SU-DHL-6 (cell line): ENCODE data around the gene C11orf54.
A peak's percentile ranks its signal among the peaks of the same experiment; 100 is the strongest.

ENCODE experiments used
- H2AFZ ChIP-seq: fragments of 200-600 bp; sonication (generic); 2 replicates; pipeline ENCODE4 v1.6.1; 2014; ENCODE audit warnings: low read depth, mild to moderate bottlenecking, moderate library complexity, mixed read lengths, antibody characterized with exemption, low read length; ENCODE audit not compliant: severe bottlenecking
- H3F3A ChIP-seq: fragments of 200-600 bp; shearing (Covaris generic); 2 replicates; pipeline ENCODE4 v1.6.0; 2016; ENCODE audit warnings: antibody characterized with exemption, mild to moderate bottlenecking; ENCODE audit not compliant: insufficient read depth
- H3K27ac ChIP-seq: fragments of 200-600 bp; sonication (generic); 2 replicates; pipeline ENCODE4 v1.5.1; 2016; ENCODE audit warnings: low read depth, mild to moderate bottlenecking, low read length, moderate library complexity, mixed read lengths
- H3K27me3 ChIP-seq: fragments of 200-600 bp; sonication (generic), shearing (Covaris generic); 2 replicates; pipeline ENCODE4 v1.6.0; 2014; ENCODE audit warnings: mild to moderate bottlenecking, low read length
- H3K36me3 ChIP-seq: fragments of 200-600 bp; sonication (generic); 2 replicates; pipeline ENCODE4 v1.6.1; 2014; ENCODE audit warnings: mild to moderate bottlenecking, low read length, mixed read lengths
- H3K4me2 ChIP-seq: fragments of 300-600, 200-600 bp; shearing (Covaris generic), sonication (generic); 2 replicates; pipeline ENCODE4 v1.6.0; 2014; ENCODE audit warnings: low read length, low read depth, mild to moderate bottlenecking; ENCODE audit not compliant: poor library complexity, severe bottlenecking
- H3K4me3 ChIP-seq: fragments of 200-600 bp; sonication (generic); 2 replicates; pipeline ENCODE4 v1.5.1; 2014; ENCODE audit warnings: antibody characterized with exemption, low read length, mild to moderate bottlenecking, mixed read lengths; ENCODE audit not compliant: insufficient read depth, poor library complexity, severe bottlenecking
- H3K79me2 ChIP-seq: fragments of 200-600 bp; sonication (generic); 2 replicates; pipeline ENCODE4 v1.6.1; 2014; ENCODE audit warnings: mild to moderate bottlenecking, low read length, moderate library complexity; ENCODE audit not compliant: insufficient read depth
- H3K9ac ChIP-seq: fragments of 200-600 bp; sonication (generic); 2 replicates; pipeline ENCODE4 v1.7.0; 2014; ENCODE audit warnings: mild to moderate bottlenecking, low read length
- H3K9me2 ChIP-seq: fragments of 200-600 bp; sonication (generic); replicated peaks from 2 replicates; pipeline ENCODE4 v1.6.1; 2014; ENCODE audit warnings: low read length; ENCODE audit not compliant: insufficient read depth
- H3K9me3 ChIP-seq: fragments of 200-600 bp; sonication (generic); 2 replicates; pipeline ENCODE4 v1.6.1; 2014; ENCODE audit warnings: low read length, mixed read lengths; ENCODE audit not compliant: insufficient read depth
- H4K20me1 ChIP-seq: fragments of 200-600 bp; sonication (generic); 2 replicates; pipeline ENCODE4 v1.6.1; 2014; ENCODE audit warnings: low read depth, mild to moderate bottlenecking, antibody characterized with exemption, low read length, moderate library complexity, mixed read lengths
- CTCF ChIP-seq: fragments of 200-600 bp; sonication (generic); IDR thresholded peaks from one replicate; pipeline ENCODE4 v1.5.1; 2017; ENCODE audit warnings: antibody characterized with exemption, mild to moderate bottlenecking, low read length, moderate library complexity; ENCODE audit not compliant: insufficient read depth, poor library complexity, severe bottlenecking
- EZH2phosphoT487 ChIP-seq: fragments of 200-600 bp; sonication (generic), shearing (Covaris generic); conservative IDR thresholded peaks from 2 replicates; pipeline ENCODE4 v1.6.1; 2018; ENCODE audit warnings: mild to moderate bottlenecking, antibody characterized with exemption, low read length, moderate library complexity, mixed read lengths

The C11orf54 gene

GRCh38 chr11:93718057-93718563 is 23.4 kb upstream of the C11orf54 start:
- Histone ChIP-seq H3K79me2 (peaks cover 4% of the 10 kb centered on the region; the same call in 1 of the 2 replicates), H3F3A (peaks cover 6% of the 10 kb centered on the region; the same call in 1 of the 2 replicates), H3K4me3 (no peak overlapping the region), H3K9ac (no peak overlapping the region), H3K9me3 (no peaks in the 10 kb centered on the region), H2AFZ (no peak overlapping the region), H3K9me2 (no peaks in the 10 kb centered on the region), H3K36me3 (peaks cover 17% of the 10 kb centered on the region; the same call in 1 of the 2 replicates), H4K20me1 (no peaks in the 10 kb centered on the region; the same call in 1 of the 2 replicates), H3K27ac (peak overlapping the region; percentile 45), H3K27me3 (no peaks in the 10 kb centered on the region), H3K4me2 (peak overlapping the region; percentile 10)
- TF ChIP-seq EZH2phosphoT487 (no peak), CTCF (no peak)

GRCh38 chr11:93719310-93719709 is 22.2 kb upstream of the C11orf54 start:
- no peaks in the 10 kb centered on the region for H3K9me2 ChIP-seq
- H3F3A ChIP-seq, result peaks cover 11% of the 10 kb centered on the region; the same call in 1 of the 2 replicates
- no peak overlapping the region for H3K27ac ChIP-seq
- TF ChIP-seq CTCF (no peak), EZH2phosphoT487 (no peak)
- peaks cover 4% of the 10 kb centered on the region; the same call in 1 of the 2 replicates for H3K79me2 ChIP-seq
- no peaks in the 10 kb centered on the region for H3K9me3 ChIP-seq
- H3K9ac ChIP-seq, result no peak overlapping the region
- H3K27me3 ChIP-seq, result no peaks in the 10 kb centered on the region
- no peak overlapping the region for H2AFZ ChIP-seq
- H3K36me3 ChIP-seq, result peaks cover 17% of the 10 kb centered on the region; the same call in 1 of the 2 replicates
- H3K4me2 ChIP-seq, result no peak overlapping the region
- H3K4me3 ChIP-seq, result no peak overlapping the region
- no peaks in the 10 kb centered on the region; the same call in 1 of the 2 replicates for H4K20me1 ChIP-seq

GRCh38 chr11:93720522-93720921 is 20.9 kb upstream of the C11orf54 start:
- H3K9ac ChIP-seq, result no peak overlapping the region
- H3K36me3 ChIP-seq, result peaks cover 21% of the 10 kb centered on the region; the same call in 1 of the 2 replicates
- H3K9me2 ChIP-seq, result no peaks in the 10 kb centered on the region
- no peaks in the 10 kb centered on the region for H3K27me3 ChIP-seq
- H3F3A ChIP-seq, result peaks cover 16% of the 10 kb centered on the region
- no peaks in the 10 kb centered on the region; the same call in 1 of the 2 replicates for H4K20me1 ChIP-seq
- no peak overlapping the region for H2AFZ ChIP-seq
- no peak overlapping the region for H3K4me3 ChIP-seq
- no peak for TF ChIP-seq CTCF
- TF ChIP-seq EZH2phosphoT487, result no peak
- H3K79me2 ChIP-seq, result peaks cover 4% of the 10 kb centered on the region; the same call in 1 of the 2 replicates
- no peaks in the 10 kb centered on the region for H3K9me3 ChIP-seq
- no peak overlapping the region for H3K27ac ChIP-seq
- H3K4me2 ChIP-seq, result no peak overlapping the region
